ENCODE measurements around the gene SMARCD3.

SMARCD3 gene

DNA sequence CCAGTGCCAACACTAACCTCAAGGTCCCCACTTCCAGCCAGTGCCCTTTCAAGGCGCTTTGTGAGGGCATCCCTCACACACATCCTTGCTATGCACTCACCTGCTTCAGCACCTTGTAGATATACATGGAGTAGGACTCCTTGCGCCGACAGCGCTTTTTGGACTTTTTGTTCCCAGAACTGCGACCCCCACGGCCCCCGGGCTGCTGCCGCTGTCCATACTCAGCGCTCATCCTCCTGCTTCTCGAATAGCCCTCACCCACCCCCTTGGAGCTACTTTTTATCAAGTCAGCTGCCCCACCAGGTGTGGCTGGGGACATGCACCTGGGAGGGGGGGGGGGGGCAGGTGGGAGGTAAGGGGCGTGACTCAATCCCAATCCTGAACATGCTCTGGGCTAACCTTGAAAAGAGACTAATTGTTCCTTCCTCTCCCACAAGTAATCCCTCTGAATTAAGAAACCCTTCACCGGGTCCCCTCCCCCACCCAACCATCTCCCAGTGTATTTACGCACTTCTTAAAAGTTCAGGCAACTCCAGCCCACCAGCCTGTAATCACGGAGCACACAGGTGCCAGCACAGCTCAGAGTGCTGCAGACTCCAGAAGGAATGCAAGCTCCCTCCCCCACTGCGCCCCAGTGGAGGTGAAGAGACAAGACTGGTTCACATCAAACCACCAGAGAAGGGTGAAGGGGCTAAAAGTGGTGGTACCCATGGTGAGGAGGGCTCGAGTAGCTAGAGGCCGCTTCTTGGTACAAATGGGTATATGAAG lies 38.2 kb downstream of the SMARCD3 start, which contains the start of gene H2BK1:
Gene H2BK1, minus strand, starts transcription at position 402 of the 768 bp plus-strand sequence. Its CDS starts 170 bp downstream, at position 232.
- DNase-seq (ENCODE audit: low read depth in 2 of 2) = no peak

DNA sequence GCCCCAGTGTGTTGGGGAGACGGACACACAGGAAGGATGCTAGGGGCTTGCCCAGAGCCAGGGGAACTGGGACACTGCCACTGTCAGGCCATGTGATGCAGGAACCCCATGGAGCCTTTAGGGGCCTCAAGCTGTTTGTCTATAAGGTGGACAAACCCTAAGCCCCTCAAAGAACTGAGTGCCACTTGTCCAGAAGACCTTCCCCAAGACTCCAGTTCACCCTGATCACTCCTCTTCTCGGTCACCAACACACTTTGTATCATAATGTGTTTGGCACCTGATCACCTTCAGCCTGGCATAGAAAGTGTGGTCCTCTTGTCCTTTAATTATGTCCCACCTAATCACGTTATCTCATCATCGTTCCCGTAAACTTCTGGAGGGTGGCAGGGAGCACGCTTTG lies 38.9 kb downstream of the SMARCD3 start:
- no peak for DNase-seq (ENCODE audit: low read depth in 2 of 2)

DNA sequence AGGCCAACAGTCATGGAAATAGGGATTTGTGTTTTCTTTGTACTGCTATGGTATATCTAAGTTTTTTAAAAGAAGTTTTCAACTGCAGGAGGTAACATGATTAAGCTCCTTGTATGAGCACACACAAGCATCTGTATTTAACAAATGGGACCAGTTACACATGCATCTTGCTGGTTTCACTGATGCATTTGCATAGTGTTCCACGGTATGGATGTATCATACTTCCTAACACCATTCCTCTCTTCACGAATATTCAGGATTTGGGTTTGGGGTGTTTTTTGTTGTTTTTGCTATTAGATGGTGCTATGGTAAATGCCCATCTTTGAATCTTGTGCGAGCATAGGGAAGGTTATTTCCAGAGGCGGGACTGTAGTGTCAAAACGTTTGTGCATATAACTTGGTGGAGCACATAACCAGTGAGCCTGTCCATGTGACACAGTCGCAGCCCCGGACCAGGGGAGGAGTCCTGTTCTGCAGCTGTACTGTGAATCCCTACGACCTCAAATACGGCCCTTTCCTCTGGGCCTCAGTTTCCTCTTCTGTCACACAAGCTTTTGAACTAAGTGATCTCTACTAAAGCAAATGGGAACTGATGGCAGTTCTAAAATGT lies 40.1 kb downstream of the SMARCD3 start:
- DNase-seq (ENCODE audit: low read depth in 2 of 2) = no peak

DNA sequence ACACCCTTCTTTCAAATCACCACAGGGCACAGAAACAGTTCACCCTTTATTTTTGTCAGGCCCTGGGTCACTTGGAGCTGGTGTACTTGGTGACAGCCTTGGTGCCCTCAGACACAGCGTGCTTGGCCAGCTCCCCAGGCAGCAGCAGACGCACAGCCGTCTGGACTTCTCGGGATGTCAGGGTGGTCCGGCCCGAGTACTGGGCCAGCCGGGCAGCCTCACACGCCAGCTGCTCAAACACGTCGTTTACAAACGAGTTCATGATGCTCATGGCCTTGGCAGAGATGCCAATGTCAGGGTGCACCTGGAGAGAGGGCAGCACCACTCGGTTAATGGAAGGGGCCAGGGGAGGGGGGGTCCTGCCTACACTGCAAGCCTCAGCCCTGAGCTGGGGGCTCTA lies 40.7 kb downstream of the SMARCD3 start:
- DNase-seq (ENCODE audit: low read depth in 2 of 2) = no peak

DNA sequence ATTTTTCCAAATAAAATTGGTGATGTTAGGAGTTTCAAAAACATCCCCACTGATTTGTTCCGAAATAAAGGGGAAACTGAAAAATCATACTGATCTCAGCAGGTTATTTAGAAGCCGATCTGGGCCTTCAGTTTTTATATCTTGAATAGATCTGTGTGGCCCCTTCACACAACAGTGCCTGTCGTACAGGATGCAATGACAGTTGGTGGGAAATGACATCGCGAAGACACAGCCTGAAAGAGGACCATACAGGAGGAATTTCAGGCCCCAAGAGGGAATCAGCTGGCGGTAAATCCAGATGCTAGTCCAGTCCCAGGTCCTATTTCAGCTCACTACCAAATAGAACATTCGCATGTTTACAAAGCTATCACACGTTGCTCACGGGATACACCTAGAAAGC lies 41.2 kb downstream of the SMARCD3 start:
- DNase-seq (ENCODE audit: low read depth in 2 of 2) = no peak

DNA sequence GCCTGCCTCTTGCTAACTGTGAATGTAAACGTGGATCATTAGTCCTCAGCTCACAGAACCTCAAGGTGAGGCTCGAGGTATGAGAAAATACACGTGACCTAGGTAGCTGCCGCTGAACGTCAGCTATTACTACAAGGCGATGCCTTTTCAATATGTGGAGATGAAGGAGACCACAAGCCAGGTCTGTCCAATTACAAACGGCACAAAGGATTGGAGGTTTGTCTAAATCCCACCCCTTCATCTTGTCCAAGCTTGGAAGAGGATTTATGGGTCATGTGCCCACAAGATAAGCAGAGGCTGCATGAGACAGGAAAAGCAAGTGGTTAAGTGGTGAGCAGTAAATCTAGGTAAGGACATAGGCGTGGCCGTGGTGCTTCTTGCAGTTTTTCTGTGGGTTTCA lies 41.6 kb downstream of the SMARCD3 start:
- no peak for DNase-seq (ENCODE audit: low read depth in 2 of 2)

DNA sequence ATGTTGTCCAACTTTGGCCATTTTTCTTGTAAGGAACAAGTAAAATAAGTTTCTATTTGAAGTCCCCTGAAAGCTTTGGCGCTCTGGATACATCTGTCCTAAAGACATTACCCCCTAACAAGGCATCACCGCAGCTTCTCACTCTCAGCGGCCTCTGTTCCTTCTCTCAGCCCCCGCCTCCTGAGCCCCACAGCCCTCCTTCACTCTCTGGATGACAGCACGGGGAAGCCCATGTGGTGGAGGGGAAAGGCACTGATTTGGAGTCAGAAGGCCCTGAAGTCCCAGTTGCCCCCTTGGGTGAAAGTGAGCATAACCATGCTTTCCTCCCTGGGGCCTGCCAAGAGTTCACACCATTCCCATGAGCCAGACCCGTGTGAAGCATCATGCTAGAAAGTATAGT lies 42.8 kb downstream of the SMARCD3 start:
- no peak for DNase-seq (ENCODE audit: low read depth in 2 of 2)

DNA sequence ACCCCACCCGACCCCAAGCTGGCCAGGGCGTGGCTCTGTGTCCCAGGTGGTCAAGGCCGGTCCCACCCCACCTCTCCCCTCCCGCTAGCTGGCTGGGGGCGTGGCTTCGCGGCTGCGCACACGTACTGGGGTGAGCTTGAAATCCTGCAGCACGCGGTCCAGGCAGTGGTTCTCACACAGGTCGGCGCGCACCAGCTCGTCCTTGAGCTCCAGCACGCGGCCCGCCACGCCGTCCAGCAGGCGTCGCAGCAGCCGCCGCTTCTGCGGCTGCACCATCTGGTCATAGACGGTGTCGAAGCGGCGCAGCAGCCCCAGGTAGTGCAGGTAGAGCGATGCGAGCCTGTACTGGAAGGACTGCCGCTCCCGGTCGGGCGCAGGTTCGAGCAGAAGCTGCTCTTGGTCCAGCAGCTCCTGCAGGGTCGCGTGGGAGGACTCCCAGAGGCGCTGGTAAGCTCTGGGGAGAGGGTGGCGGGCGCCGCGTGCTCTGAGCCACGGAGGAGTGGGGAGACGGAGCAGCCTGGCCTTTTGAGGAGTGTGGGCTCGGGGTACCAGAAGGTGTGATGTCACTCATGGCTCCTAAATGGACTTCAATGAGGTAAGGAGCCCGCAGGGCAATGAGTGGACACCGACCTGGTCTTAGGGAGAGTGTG lies 44.0 kb downstream of the SMARCD3 start:
- DNase-seq (ENCODE audit: low read depth in 2 of 2) = no peak

DNA sequence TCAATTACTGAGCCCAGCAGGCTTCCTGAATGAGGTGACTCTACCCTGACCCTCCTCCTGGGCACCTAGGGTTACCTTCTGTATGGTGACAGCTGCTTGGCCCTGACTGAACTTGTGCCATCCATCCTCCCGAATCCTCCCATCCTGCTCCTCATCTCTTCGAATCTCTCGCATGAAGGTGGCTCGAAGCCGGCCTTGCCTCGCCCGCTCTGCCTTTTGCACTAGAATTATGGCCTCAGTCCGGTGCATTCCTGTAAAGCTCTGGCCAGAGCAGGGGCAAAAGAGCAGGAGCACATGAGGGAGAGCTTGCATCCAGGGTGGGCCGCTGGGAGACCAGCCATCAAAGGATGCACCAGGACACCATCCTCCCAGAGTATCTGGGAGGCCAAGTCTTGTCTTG lies 45.7 kb downstream of the SMARCD3 start:
- DNase-seq (ENCODE audit: low read depth in 2 of 2) = no peak

DNA sequence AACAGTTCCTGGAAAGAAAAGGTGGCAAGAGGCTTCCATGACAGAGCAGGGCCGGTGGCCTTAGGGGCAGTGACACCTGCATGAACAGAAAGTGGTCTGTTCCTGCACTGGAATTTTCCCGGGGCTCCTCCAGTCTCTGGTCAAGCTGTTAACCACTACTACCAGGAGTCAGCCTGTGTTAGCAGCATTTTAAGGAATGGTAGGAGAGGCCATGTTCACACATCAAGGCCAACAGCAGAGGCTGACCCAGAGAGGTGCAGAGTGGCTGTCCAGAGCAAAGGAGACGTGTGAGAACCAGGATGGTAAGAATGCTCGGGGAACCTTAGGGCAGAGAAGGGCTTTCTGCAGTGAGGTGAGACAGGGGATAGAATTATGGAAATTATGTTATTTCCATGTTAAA lies 46.7 kb downstream of the SMARCD3 start:
- no peak for DNase-seq (ENCODE audit: low read depth in 2 of 2)

DNA sequence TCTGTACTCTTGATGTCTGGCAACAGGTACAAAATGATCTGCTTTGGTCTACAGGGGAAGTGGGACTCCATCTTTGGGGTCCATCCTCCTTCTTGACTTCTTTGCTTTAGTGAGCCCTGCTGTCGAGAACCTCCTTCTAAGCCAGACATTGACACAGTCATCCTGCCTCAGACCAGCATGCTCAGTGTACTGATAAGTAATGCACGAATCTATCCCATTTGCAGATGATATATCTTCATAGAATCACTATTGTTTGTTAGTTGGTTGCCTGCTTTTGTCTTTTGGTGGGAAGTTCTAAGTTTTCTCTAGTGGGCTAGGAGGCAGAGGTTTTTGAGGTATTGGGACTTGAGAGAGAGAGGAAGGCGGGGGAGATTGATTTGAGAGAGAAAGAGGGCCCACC lies 47.1 kb downstream of the SMARCD3 start:
- DNase-seq (ENCODE audit: low read depth in 2 of 2) = no peak

DNA sequence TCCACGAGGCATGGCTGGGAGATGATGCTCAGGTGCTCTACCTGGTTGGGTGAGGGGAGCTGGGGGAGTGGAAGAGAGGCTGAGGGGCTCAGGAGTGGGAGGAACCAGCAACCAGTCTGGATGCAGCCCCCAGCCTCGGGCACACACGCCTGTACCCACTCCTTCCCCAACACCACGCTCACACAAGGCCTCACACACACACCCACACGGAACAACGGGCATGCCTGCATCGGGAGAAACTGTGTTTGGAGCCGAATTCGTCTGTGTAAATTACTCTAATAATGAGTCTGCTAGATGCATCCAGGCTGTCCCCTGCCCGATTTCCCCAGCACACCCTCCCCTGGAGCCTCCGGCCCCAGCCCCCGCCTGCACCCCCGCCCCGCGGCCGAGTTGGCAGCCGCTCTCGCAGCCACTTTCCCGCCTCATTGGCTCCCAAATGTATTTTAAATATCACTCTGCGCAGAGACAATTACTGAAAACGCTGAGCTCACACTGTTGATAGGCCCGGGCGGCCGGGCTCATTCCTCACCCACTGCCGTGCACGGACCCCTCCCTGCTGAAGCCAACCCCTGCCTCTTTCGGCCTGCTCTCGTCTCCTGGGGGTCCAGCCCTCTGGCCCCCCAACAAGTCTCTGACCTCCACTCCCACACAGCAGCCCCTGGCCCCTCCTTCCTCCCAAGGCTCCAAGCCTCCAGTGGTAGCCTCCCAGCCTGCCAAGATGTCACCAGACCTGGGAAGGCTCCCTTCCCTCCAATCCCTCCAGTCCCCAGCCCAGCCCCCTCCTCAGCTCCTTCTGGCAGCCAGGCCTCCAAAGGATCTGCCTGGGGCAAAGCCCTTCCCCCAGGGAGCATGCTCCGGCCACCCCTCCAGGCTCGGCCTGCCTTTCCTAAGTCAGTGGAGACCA lies 49.3 kb downstream of the SMARCD3 start:
- no peak for DNase-seq (ENCODE audit: low read depth in 2 of 2)

DNA sequence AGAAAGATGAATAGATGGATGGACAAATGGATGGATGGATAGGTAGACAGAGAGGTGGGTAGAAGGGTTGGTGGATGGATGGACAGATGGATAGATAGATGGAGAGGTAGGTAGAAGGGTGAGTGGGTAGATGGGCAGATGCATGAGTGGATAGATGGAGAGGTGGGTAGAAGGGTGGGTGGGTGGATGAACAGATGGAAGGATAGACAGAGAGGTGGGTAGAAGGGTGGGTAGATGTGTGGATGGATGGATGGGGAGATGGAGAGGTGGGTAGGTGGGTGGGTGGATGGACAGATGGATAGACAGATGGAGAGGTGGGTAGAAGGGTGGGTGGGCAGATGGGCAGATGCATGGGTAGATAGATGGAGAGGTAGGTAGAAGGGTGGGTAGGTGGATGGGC lies 50.6 kb downstream of the SMARCD3 start:
- DNase-seq (ENCODE audit: low read depth in 2 of 2) = no peak

DNA sequence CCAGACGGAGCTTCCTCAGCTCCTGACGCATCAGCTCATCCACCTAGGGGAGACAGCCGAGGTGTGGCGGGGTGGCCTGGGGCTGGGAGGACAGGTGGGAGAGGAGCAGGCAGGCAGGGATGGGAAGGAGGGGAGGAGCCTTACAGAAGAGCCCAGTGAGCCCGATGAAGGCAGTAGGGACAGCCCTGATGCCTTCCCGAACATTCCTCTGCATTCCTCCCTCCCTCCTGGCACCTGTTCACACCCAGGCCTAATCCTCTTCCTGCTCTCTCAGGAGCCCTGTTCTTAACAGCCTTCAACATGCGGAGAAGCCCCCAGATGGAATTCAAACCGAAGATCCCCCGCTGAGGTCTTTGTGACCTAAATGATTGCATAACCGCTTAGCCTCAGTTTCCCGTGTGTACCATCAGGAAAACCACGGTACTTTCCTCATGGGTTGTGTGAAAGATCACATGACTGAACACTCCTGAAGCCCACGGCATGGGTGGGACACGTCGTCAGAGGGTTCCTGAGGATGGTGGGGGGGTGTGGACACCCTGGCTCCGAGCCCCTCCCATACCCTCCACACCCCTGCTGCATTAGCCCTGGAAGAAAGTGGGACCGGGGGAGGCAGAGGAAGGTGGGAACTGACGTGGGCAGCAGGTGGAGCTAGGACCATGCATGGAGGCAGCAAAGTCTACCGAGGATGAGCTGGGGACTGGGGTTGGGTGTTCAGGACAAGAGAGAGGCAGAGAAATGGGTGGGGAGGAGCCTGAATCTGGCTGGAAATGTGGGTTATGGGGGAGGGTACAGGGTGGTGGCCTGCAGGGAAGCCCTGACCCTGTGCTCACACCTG lies 52.7 kb downstream of the SMARCD3 start:
- no peak for DNase-seq (ENCODE audit: low read depth in 2 of 2)

DNA sequence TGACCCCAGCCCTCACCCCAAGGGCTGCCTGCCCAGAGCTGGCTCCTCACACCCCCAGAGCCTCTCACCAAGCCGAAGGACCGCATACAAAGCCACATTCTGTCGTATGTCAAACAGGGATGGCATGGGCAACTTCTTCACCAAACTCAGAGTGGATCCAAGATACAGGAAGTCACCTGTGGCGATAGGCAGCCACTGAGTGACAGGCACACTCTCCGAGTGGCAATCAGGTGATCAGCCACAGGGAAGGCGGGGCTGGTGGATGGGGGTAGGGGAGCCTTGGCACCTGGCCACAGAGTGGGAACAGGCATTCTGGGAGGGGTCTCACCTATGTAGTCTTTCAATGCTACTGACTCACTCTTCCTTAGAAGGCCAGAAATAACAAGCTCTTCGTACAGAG lies 54.3 kb downstream of the SMARCD3 start:
- no peak for DNase-seq (ENCODE audit: low read depth in 2 of 2)

DNA sequence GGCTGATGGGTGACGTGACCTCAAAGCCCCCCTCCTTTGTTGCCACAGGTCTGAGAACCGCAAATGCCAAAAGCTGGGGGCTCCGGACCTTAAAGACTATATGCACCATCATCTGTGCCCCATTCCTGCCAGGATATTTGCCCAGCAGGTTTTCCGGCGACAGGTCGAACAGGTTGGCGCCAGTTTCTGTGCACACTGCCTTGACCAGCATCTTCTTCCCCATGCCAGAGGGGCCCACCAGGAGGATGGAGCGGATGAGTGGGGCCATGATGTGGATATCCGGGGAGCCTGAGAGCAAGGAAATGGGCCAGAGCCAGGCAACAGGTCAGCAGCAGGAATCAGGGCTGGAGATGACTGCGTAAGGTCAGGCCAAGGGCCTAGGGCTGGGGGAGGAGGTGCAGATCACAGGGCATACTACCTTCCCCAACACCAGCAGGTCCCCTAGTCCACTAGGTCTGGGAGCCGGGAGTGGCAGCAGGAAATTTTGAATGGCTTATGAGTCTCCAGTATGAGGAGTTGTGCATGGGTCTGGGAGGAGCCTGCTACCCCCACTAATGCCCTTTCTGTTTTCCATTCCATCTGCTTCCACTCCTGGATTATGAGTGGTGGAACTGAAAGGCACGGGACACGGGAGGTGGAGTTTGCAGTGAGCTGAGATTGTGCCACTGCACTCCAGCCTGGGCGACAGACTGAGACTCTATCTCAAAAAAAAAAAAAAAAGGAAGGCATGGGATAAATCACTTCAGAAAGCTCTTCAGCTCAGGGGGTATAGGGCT lies 55.1 kb downstream of the SMARCD3 start:
- DNase-seq (ENCODE audit: low read depth in 2 of 2) = no peak

DNA sequence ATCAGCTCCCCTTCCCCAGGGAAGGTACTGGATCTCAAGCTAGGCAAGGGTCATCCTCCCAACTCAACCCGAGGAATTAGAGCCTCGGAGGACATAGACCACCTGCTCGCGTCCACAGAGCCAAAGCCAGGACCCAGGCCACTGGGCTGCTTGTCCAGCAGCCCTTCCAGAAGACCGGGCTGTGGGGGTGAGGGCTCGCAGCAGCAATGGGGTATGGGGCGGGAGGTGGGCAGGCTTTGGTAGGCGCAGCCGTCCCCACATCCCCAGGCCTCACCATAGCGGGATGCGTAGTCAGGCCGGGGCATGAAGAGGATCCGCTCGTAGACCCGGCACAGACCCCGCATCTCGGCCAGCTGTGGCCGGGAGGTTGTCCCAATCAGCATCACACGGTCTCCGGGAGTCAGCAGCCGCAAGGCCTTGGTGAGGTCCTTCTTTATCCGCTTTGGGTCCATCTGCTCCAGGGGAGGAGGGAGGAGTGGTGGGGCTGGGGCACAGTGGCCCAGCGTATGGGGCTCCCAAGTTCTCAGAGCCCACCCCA lies 56.4 kb downstream of the SMARCD3 start:
- no peak for DNase-seq (ENCODE audit: low read depth in 2 of 2)

DNA sequence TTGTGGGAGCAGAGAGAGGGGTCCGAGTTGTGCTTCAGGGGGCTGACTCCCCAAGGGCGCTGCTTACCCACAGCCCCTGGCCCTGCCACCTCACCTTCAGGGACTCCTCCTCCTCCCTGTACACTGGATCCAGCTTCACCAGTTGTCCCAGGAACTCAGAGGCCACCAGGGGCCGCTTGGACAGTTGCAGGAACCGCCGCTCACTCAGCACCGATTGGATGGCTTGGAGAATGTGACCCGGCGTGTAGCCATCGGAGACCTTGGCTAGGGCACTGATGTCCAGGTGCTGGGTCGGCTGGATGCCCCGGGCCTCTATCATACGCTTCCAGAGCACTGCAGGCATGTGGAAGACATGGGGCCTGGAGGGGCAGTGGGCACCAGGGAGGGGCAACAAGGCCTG lies 57.0 kb downstream of the SMARCD3 start:
- DNase-seq (ENCODE audit: low read depth in 2 of 2) = no peak

DNA sequence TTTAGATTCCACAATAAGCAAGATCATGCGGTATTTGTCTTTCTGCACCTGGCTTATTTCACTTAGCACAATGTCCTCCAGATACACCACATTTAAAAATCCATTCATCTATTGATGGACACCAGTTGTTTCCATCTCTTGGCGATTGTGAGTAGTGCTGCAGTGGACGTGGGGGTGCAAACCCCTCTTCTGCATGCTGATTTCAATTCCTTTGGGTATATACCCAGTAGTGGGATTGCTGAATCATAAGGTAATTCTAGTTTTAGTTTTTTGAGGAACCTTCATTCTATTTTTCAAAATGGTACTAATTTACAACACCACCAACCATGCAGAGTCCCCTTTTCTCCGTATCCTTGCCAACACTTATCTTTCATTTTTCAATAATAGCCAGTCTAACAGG lies 59.5 kb downstream of the SMARCD3 start:
- no peak for DNase-seq (ENCODE audit: low read depth in 2 of 2)
